Measurements from ENCODE around the gene RASL10B.
"Not testable (repeated sequence)": the region's sequence is repeated elsewhere in the genome, so short reads cannot be mapped to it uniquely, and the experiment has no call there.

Gene RASL10B, protein sequence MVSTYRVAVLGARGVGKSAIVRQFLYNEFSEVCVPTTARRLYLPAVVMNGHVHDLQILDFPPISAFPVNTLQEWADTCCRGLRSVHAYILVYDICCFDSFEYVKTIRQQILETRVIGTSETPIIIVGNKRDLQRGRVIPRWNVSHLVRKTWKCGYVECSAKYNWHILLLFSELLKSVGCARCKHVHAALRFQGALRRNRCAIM
- total RNA-seq, result 0.18 to 0.91 (median 0.55) reads per million in 4 experiments

DNA sequence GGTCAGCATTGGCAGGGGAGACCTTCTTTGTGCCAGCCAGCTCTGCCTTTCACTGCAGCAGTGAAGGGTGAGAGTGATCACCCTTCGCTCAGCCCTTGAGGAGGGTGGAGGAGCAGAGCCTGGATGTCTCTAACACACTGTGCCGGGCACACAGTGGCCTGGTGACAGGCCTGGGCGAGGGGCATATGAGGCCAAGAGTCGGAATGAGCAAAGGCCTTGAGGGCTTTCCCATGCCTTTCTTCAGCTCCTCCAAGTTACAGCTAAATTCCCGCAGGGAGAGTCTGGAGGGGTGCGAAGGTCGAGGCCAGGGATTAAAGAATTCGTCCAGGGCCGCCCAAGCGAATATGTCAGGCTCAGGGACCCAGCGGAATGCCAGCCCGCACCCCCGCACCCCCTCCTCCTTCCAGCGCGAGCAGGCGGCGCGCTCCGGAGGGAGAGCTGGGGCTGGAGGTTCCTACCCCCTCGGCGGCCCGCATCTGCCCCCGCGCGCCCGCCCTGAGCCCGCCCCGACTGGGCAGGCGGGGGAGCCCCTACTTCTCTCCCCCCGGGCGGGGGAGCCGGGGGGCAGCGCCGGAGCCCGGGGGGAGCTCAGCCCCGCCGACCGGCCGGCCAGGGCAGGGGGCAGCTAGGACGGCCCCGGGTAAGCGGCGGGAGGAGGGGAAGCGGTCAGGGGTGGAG lies at the start of gene RASL10B:
Gene RASL10B (plus strand): TSS at position 401 of the 678 bp plus-strand sequence. CDS start 3,546 bp downstream, outside the sequence.
- DNase-seq, result no peak

DNA sequence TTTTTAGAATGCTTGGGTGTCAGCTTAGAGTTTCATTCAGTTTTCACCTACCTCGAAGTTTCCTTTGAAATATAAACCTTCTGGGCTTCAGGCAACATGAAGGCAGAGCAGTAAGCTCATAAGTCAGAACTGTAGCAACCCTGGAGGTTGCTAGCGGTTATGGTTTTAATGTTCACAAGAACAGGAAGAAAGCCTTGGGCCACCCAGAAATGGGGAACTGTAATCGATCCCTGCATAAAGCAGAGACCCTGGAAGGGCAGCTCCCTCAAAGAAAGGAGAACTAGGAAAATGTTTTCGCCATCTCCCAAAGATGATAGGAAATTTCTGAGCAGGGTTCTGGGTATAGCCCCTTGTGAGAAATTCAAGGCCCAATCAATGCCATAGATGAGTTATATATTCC lies 47.8 kb upstream of the RASL10B start:
- no peak for DNase-seq

DNA sequence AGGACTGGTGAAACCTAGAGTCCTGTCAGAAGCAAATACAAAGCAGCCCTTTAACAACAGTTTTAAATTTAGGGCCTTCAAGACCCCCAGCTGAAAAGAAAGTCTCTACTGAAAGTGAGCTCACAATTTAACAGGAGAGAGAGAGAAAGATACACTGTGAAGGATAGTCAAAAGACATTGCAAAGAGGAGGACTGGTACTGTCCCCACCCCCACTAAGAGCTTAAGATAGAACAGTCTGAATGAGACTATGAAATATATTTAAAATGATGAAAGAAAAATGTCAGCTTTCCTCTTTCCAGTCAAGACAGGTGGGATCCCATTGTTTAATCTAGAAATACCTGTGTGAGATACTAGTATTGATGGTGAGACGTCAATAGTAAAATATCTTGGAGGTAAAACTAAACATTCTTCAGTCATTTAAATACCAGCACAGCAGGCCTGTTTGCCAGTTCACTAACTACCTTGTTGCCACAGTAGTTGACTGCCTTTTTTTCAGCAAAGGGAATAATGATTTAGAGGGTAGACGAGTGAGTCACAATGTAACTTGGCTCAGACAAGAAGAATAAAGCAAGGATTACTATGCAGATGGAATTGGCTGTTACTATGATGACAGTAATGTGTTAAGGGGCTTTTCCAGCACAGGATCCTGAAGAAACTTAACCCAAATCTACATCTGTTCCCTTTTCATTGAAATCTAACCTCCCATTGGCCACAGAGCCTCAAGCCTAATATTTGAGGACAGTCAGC lies 47.2 kb upstream of the RASL10B start:
- no peak for DNase-seq

- DNase-seq, result no peak
These were observed 38.8 kb upstream of the RASL10B start for GRCh38 chr17:35692512-35693210.

- no peak for DNase-seq
These were observed 37.8 kb upstream of the RASL10B start for GRCh38 chr17:35693662-35694061.

DNA sequence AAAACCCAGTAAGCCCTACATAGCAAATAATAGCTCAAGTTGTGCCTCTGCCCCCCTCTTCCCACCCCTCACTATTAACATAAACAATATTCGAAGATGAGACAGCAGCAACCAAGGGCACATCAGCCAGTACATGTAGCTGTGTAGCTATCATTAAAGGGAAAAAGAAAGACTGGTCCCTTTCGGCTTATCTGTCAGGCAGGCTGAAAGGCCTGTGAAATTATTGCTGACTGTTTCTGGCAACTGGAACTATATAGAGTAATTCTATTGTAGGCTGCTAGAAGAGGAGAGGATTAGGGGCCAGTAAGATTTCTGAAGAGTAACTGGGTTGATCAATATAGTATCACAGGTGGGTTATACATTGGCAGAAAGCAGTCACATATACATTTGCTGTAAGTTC lies 36.5 kb upstream of the RASL10B start:
- no peak for DNase-seq

- DNase-seq, result no peak
These were observed 35.8 kb upstream of the RASL10B start for GRCh38 chr17:35695613-35696012.

GRCh38 chr17:35698800-35699199 lies 32.6 kb upstream of the RASL10B start:
- DNase-seq, result no peak

DNA sequence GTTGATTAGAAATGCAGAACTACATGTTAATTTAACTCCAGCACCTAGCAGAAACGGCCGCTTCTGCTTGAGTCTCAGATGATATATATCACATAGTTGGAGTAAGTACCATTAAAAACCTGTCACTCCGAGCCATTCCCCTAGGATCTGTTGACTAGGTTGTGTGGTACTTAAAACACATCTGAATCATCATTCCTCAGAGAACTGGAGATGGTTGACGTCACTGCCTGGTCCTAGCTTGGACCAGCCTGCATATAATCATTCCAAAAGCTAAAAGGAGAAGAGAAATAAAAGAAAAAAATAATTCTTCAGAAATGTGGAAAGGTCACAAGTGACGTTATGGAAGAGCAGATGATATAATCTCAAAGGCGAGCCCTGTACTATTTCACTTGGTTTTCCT lies 31.3 kb upstream of the RASL10B start:
- no peak for DNase-seq

DNA sequence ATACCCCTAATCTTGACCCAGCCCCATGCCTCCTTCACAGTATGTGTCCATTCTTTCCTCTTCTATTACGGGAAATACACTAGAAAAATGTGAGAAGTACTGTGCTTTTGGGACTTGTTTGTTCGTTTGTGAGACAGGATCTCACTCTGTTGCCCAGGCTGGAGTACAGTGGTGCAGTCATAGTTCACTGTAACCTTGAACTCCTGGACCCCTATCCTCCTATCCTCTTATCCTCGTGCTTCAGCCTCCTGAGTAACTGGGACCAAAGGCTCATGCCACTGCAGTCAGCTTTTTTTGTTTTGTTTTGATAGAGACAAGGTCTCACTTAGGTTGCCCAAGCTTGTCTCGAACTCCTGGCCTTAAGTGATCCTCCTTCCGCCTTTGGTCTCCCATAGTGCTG lies 29.9 kb upstream of the RASL10B start:
- no peak for DNase-seq

DNA sequence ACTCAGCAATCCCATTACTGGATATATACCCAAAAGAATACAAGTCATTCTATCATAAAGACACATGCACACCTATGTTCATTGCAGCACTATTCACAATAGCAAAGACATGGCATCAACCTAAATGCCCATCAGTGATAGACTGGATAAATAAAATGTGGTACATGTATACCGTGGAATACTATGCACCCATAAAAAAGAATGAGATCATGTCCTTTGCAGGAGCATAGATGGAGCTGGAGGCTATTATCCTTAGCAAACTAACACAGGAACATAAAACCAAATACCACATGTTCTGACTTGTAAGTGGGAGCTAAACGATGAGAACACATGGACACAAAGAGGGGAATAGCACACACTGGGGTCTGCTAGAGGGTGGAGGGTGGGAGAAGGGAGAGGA lies 28.1 kb upstream of the RASL10B start:
- not testable (repeated sequence) for DNase-seq

DNA sequence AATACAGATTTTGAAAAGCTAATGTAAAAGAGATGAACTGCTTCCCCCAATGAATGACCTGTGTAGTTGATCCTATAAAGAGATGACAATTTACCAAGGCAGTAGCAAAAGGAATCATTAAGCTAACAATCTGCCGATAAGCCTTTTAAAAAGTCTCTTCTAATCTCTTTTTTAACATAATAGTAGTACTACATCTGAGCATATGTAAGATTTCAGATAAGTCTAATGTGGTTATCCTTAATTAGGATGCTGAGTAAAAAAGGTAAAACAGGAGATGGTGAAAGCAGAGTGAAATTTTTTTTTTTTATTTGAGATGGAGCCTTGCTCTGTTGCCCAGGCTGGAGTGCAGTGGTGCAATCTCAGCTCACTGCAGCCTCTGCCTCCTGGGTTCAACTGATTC lies 26.2 kb upstream of the RASL10B start:
- no peak for DNase-seq

- DNase-seq, result no peak
These were observed 25.7 kb upstream of the RASL10B start for GRCh38 chr17:35705705-35706104.

DNA sequence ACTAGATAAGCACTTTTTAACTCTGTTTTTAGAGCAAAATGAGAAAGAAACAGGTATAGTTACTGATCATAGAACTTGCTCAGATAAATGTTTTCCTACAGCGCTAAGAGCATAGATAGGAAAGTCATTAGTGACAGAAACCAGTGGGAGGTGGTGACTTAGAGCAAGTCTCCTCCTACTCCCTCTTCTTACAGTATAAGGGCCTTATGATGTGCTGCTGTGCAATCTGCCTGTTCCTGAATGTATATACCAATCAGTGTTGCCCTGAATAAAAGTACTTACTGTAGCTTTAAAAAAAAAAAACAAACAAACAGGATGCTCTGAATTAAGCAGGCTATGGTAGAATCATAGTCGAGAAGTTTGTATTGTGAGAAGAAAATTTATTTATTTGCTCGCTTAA lies 23.3 kb upstream of the RASL10B start:
- DNase-seq, result no peak

DNA sequence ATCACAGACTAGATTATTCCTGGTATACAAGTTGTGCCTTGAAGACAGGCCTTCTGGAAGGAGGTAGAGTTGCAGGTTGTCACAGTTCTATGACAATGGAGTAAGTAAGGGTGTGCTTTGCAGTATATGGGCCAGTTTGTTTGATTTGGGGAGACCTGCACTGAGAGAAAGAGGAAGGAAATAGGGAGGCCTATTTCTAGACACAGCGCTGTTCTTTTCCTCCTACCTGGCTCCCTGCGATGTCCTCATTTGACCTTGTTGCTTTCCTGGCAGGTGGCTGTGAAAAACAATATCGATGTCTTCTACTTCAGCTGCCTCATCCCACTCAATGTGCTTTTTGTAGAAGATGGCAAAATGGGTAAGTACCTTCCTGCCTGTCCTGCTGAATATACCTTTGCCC lies 22.5 kb upstream of the RASL10B start:
- no peak for DNase-seq

GRCh38 chr17:35709874-35710273 lies 21.6 kb upstream of the RASL10B start:
- DNase-seq, result no peak

GRCh38 chr17:35710950-35711349 lies 20.5 kb upstream of the RASL10B start:
- no peak for DNase-seq

GRCh38 chr17:35713069-35713728 lies 18.2 kb upstream of the RASL10B start:
- no peak for DNase-seq

DNA sequence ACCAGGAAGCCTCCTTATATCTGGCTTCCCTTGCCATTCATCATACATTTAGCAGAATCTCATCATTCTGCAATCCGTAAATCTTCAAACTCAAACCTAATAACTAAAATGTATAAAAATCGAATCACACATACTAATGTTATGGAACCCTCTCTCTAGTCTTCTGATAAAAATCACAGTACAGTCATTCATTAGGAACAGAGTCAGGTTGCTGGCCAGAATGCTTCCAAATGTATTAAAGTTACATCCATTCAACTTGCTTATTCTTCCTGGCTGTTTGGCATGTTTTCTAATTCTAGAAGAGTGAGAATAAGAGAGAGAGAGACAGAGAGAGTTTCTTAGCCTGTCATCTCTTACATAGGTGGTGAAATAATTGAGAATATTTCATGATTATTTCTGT lies 16.5 kb upstream of the RASL10B start:
- no peak for DNase-seq

- no peak for DNase-seq
These were observed 16.0 kb upstream of the RASL10B start for GRCh38 chr17:35715416-35715815.

DNA sequence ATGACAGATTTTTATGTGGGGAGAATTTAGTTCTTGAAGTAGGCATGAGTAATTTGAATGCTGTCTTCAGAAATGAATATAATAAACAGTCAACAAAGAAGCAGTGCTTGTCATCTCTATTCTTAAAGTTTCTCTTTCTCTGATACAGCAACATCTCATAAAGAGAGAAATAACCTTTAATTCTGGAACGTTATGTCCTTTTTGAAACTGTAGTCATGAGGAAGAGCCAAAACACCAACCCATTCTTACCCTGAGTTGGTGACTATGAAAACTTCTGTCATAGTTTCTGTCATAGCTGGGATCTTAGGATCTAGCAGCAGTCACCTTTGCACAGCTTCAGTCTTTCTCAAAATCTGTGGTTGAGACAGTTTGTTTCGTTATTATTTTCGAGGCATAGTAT lies 15.3 kb upstream of the RASL10B start:
- DNase-seq, result no peak

DNA sequence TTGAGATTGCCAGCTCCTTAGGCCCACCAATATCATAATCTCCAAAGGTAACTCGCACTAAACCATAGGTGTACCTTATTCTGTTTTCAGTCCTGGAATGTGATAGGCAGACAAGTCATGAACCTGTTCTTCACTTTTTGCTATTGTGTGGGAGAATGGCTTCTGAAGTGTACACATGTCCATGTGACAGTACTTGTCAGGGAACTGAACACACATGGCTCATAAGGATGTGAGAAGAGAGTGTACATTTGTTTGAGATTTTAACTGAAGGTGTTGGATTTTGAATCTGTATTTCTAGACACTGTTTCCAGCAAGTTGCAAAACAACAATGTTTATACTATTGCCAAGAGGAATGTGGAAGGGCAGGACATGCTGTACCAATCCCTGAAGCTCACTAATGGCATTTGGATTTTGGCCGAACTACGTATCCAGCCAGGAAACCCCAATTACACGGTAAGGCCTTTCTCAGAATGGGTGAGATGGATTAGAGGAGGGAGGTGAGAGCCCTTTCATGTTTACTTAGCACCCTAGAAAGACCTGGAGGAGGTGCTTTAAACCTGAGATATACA lies 14.5 kb upstream of the RASL10B start:
- DNase-seq, result no peak

All from effector CD8-positive, alpha-beta T cell (primary cell).